DMS53 (cell line): ENCODE data around the gene IL1RAPL1.
"Not testable (repeated sequence)": the region's sequence is repeated elsewhere in the genome, so short reads cannot be mapped to it uniquely, and the experiment has no call there.

Source experiments
- DNase-seq: peaks from one replicate; lab custom pipeline; 2025; lab: John Stamatoyannopoulos, UW

IL1RAPL1 gene

GRCh38 chrX:29113221-29113620 lies 526.0 kb downstream of the IL1RAPL1 start:
- no peak for DNase-seq

- not testable (repeated sequence) for DNase-seq
Observed at GRCh38 chrX:29122817-29123216, 535.6 kb downstream of the IL1RAPL1 start.

DNA sequence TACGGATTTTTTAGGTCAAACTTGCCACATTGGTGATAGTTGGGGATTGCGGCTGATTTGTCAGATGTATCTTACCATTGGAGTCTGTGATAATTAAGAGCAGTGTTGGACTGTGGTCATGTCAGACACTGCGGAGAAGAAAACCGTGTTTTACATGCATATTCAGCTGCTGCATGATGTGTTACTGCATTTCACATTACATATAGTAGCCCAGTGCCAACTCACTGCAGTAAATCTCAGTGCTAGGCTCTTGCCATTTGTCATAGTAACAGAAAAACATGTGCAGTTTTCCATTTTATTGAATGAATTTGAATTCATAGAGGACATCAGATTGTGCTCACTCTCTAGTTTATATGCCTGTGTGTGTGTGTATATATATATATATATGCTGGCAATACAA lies 543.7 kb downstream of the IL1RAPL1 start:
- no peak for DNase-seq

- DNase-seq, result no peak
Observed at GRCh38 chrX:29136904-29137303, 549.7 kb downstream of the IL1RAPL1 start.

GRCh38 chrX:29138003-29138402 lies 550.8 kb downstream of the IL1RAPL1 start:
- DNase-seq, result no peak

GRCh38 chrX:29143356-29143755 lies 556.1 kb downstream of the IL1RAPL1 start:
- no peak for DNase-seq

DNA sequence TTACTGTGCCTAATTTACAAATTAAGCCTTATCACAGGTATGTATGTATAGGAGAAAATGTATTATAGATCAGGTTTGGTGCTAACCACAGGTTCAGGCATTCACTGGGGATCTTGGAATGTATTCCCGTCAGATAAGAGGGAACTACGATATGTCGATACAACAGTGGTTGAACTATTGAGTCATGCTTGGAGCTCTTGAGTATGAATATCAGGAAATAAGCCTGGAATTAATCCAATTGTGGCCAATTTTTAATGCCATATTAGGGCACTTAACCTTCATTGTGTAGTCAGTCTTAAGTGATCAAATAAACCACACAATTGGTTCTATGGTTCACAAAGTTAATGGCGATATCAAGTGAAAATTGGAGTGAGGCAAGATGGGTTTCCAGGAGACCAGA lies 556.5 kb downstream of the IL1RAPL1 start:
- no peak for DNase-seq

GRCh38 chrX:29145316-29145715 lies 558.1 kb downstream of the IL1RAPL1 start:
- DNase-seq, result no peak

GRCh38 chrX:29148511-29148910 lies 561.3 kb downstream of the IL1RAPL1 start:
- no peak for DNase-seq

DNA sequence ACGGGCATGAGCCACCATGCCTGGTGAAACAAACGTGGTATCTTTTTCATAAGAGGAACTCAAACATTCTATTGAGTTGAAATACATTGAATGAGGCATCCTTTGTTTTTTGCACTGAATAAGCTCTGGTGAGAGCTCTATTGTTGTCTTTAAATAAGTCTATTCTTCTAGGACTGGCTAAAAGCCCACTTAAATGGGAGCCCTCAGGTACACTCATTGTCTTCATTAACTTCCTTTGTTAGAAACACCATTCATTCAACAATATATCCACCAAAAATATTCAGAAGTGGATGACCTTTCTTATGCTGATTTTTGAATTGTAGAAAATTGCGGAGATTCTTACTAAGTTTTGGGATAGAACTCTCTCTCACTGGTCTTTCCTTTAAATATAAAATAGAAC lies 568.0 kb downstream of the IL1RAPL1 start:
- DNase-seq, result no peak

- no peak for DNase-seq
Observed at GRCh38 chrX:29172880-29173279, 585.6 kb downstream of the IL1RAPL1 start.

DNA sequence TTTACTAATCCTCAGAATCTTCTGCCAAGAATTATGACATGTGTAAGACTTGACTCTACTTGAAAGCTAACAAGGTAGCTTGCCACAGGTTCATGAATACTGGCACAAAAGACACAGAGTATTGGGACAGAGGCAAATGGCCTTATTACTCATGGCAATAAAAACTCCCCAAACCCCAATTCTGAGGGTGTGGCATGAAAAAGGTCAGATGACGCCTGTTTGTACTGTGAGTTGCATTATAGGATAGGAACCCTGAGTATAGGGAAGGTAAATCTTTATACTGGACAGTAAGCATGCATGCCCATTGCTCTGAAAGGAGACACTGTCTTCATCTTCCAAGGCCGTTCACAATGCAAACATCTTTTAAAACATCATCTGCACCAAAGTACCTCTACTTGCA lies 600.0 kb downstream of the IL1RAPL1 start:
- DNase-seq, result no peak

GRCh38 chrX:29196501-29196900 lies 609.3 kb downstream of the IL1RAPL1 start:
- no peak for DNase-seq

DNA sequence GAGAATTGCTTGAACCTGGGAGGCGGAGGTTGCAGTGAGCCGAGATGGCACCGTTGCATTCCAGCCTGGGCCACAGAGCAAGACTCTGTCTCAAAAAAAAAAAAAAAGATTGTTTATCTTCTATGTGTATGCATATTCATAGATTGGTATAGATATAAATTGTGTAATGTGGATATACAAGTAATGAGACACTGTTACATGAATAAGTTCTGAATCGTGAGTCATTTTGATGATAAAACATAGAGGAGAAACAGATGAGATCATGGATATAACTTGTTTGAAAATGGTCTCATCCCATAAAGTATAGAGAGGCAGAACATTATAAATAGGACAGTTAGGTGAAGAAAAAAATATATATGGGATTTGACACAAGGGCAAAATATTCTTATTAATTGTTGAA lies 628.0 kb downstream of the IL1RAPL1 start:
- DNase-seq, result no peak

DNA sequence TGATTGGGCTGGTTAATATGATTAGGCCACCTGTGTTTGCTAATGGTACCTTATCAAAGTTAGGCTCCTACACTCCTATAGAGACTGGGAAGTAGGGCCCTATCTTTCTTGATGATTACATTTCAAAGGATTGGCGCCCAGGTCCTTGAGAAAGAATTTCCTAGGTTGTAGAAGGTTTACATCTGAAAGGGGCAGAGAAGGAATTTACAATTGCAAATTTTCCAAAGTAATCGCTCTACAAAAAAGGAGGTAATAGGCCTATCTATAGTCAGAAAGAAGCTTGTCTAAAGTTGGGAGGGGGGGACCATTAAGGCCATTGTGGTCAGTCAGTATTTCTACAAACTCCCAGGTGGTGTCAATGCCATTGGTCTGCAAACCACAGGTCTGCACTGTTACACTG lies 638.4 kb downstream of the IL1RAPL1 start:
- DNase-seq, result no peak

DNA sequence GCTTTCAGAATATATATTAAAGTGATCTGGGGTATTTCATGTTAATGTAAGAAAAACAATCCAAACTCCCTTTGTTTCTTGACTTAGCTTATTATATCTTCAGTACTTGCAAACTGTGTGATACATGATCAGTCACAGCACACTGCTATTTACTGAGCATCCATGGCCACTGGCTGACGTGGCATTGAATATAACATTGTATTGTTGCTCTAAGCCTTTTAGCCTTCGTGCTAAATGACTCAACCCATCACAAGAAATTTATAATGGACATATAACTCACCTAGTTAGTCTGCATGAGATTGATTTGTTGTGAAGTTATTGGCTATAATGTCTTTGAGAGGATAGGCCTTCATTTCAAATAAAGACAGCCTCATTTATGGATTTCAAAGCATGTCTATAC lies 642.6 kb downstream of the IL1RAPL1 start:
- no peak for DNase-seq

DNA sequence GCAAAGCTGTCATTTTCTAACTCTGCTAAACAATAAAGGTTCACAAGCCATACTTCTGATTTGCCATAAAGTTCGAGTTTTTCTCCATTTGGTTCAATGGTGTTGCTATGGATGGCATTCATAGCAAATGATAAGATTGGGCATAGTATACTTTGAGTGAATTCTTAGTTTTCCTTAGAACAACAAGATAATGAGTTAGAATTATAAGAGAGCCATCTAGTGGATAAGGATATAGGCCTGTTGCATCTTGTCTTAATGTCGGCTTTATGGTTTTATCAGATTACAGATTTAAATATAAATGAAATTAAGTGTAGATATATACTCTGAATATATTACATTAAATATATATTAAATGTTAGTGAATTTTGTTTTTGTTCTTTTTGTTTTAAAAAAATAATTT lies 644.6 kb downstream of the IL1RAPL1 start:
- DNase-seq, result peak; percentile 13

- DNase-seq, result peak; percentile 38
Observed at GRCh38 chrX:29233592-29234183, 646.4 kb downstream of the IL1RAPL1 start.

- DNase-seq, result peak; percentile 38
Observed at GRCh38 chrX:29237972-29238371, 650.7 kb downstream of the IL1RAPL1 start.

GRCh38 chrX:29241809-29242208 lies 654.6 kb downstream of the IL1RAPL1 start:
- no peak for DNase-seq

GRCh38 chrX:29242856-29243255 lies 655.6 kb downstream of the IL1RAPL1 start:
- no peak for DNase-seq

- DNase-seq, result no peak
Observed at GRCh38 chrX:29243942-29244341, 656.7 kb downstream of the IL1RAPL1 start.

DNA sequence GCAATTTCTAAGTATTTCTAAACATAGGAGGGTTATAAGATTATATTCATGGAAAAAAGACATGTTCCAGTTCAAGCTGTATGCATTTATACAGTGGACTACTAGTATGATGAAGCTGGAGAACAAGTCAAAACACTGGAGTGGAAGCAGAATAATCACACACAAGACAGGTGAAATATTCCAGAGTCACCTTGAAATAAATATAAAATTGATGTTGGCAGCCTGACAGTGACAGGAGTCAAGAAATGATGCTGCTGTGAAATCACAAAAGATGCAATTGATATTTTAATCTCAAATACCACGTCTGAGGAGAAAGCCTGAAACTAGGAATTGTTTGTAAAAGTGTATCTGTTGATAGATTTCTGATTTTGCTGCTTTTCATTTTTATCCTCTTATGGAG lies 667.3 kb downstream of the IL1RAPL1 start:
- no peak for DNase-seq

- DNase-seq, result no peak
Observed at GRCh38 chrX:29257521-29257920, 670.3 kb downstream of the IL1RAPL1 start.

DNA sequence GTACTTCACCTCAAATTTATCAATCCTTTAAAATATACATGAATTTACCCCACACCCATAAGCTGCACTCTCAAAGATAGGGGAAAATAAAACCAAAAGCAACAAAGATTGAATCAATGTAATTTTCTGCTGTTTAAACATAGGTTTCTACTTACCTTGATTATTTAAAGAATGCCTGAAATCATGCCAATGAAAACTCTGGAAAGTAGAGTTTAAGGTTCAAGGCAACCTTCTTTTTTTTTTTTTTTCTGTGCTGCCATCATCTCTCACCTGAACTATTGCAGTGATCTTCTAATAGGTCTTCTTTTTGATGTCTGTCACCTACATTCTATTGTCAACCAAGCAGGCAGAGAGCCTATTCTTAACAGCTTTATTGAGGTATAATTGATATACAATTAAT lies 682.1 kb downstream of the IL1RAPL1 start:
- no peak for DNase-seq
